Kidney (tissue), 14 donors: ENCODE data around the gene STK24. TPM values are rescaled to one million over a fixed set of nuclear protein-coding genes. Genes with fewer than 3 reads are reported as not detected.

Source experiments
- DNase-seq, 5 donors: peaks; one replicate each; pipeline ENCODE4 v3.0.0-alpha.2; 2013 to 2020
- FAIRE-seq: peaks from 2 replicates; lab custom pipeline; 2012; peaks lifted over from hg19 to GRCh38; lab: Jason Lieb, UNC
- H3K27ac ChIP-seq, 2 donors: one replicate each; pipeline ENCODE4 v1.7.0; 2013; ENCODE audit warnings: low read depth in 2 of 2, low read length in 2 of 2, inconsistent platforms in 1 of 2
- H3K27me3 ChIP-seq: one replicate; pipeline ENCODE4 v1.7.1; 2013; ENCODE audit warnings: low read length, inconsistent platforms; ENCODE audit not compliant: control insufficient read depth, insufficient read depth
- H3K36me3 ChIP-seq, 3 donors: one replicate each; pipeline versions ENCODE4 v1.7.0 to v1.7.1; 2013; ENCODE audit warnings: low read length in 3 of 3, control low read depth in 1 of 3, inconsistent platforms in 1 of 3; ENCODE audit not compliant: insufficient read depth in 3 of 3, control insufficient read depth in 2 of 3
- H3K4me1 ChIP-seq, 3 donors: one replicate each; pipeline versions ENCODE4 v1.7.0 to v1.7.1; 2013; ENCODE audit warnings: low read length in 3 of 3, inconsistent platforms in 1 of 3, low read depth in 1 of 3; ENCODE audit not compliant: control insufficient read depth in 2 of 3, insufficient read depth in 2 of 3
- H3K4me3 ChIP-seq, 3 donors: one replicate each; pipeline versions ENCODE4 v1.7.0 to v1.8.1; 2013; ENCODE audit warnings: low read length in 3 of 3, control low read depth in 1 of 3, inconsistent platforms in 1 of 3
- H3K9ac ChIP-seq, 3 donors: one replicate each; pipeline versions ENCODE4 v1.7.0 to v1.7.1; 2013; ENCODE audit warnings: low read length in 3 of 3, control low read depth in 1 of 3, inconsistent platforms in 1 of 3
- H3K9me3 ChIP-seq, 3 donors: one replicate each; pipeline versions ENCODE4 v1.7.0 to v1.7.1; 2013; ENCODE audit warnings: low read length in 3 of 3, control low read depth in 1 of 3, inconsistent platforms in 1 of 3; ENCODE audit not compliant: control insufficient read depth in 2 of 3, insufficient read depth in 1 of 3
- intact Hi-C: fragments of 100-400 bp; cut with DNase I; formaldehyde crosslinking; loops from one replicate; pipeline ENCODE4 v1.11.1; 2022
- polyA plus RNA-seq: library from polyadenylated mRNA; stranded (reverse); fragments of 350-450 nt; fragmentation: Illumina TruSeq; extraction: RNeasy Lipid Tissue Mini Kit (QIAGEN cat#74804); gene quantifications from one replicate; pipeline ENCODE4 v1.2.3, GENCODE V29; 2014; ENCODE audit warnings: low read depth, low replicate concordance; ENCODE audit not compliant: insufficient read depth
- total RNA-seq: library from RNA; stranded (reverse); fragmentation: NEBNext Ultra II Directional; extraction: Animal tissue kit (Norgen Biotek cat#: 25700); gene quantifications from one replicate; pipeline ENCODE4 v1.2.1, GENCODE V29; 2021
- TF ChIP-seq, protein P1 (sequence below): IDR thresholded peaks from 3 replicates; pipeline ENCODE4 v1.5.1; 2012; ENCODE audit warnings: mild to moderate bottlenecking, moderate library complexity, borderline replicate concordance; ENCODE audit not compliant: insufficient read depth; ENCODE audit errors: extremely low read depth
- donor health status: control.
- donor health status: control.
- donor health status: control.
- donor health status: control.
- donor health status: control.
- donor health status: DM: yes; HTN: yes; CAD: no.
- donor health status: Normal renal cell carcinoma (clear cell type).

The STK24 gene
- total and polyA plus RNA-seq, 2 donors from 2014 or later = 56.7 to 122 TPM

DNA sequence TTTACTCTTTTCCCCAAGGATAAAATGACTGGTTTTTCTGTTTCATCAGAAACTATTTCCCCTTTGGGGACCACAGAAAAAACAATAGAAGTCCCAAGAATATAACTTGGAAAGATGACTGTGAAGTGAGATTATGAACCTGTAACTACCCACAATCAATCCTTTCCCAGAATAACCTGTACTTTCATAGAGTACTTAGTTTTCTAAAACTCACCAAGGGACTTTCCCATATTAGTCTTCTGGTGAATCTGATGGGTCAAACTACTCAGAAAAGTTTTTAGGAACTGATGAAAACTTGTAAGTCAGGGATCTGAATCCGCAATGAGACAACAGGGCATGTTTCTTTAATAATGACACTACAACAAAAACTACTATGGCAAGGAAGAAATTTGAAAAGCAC is 62.6 kb downstream of the STK24 start:
- intact Hi-C loops = no loop called here
- peaks cover 0 to 22% (median 20%) of the 10 kb centered on the region in 3 donors for H3K4me1 ChIP-seq
- TF ChIP-seq, protein P1, sequence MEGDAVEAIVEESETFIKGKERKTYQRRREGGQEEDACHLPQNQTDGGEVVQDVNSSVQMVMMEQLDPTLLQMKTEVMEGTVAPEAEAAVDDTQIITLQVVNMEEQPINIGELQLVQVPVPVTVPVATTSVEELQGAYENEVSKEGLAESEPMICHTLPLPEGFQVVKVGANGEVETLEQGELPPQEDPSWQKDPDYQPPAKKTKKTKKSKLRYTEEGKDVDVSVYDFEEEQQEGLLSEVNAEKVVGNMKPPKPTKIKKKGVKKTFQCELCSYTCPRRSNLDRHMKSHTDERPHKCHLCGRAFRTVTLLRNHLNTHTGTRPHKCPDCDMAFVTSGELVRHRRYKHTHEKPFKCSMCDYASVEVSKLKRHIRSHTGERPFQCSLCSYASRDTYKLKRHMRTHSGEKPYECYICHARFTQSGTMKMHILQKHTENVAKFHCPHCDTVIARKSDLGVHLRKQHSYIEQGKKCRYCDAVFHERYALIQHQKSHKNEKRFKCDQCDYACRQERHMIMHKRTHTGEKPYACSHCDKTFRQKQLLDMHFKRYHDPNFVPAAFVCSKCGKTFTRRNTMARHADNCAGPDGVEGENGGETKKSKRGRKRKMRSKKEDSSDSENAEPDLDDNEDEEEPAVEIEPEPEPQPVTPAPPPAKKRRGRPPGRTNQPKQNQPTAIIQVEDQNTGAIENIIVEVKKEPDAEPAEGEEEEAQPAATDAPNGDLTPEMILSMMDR = no peak
- DNase-seq (no peak), FAIRE-seq (no peak)
- H3K27ac ChIP-seq = no peak overlapping the region
- H3K27me3 ChIP-seq = no peaks in the 10 kb centered on the region
- H3K36me3 ChIP-seq = peaks cover 0 to 4% (median 0%) of the 10 kb centered on the region in 3 donors
- H3K4me3 ChIP-seq = no peak overlapping the region
- no peaks in the 10 kb centered on the region for H3K9me3 ChIP-seq
- H3K9ac ChIP-seq = no peak overlapping the region

DNA sequence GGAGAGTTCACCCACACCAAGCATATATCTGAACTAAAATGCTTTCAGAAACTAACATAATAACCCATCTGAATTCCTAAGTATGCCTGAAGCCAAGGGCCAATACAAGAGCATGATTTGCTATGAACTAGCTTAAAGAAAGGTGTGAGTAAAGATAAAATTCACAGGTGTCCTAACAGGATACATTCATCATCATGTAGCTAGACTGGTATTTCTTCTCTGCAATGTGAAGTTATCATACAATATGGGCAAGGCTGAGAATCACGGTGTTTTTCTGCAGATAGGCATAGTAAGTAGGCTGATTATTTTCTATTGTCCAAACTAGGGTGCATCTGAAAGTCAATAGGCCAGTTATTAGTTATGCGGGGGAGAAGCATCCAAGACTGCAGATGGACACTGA is 63.1 kb downstream of the STK24 start:
- Histone ChIP-seq H3K27ac (no peak overlapping the region), H3K9ac (no peak overlapping the region), H3K27me3 (no peaks in the 10 kb centered on the region), H3K36me3 (peaks cover 0 to 4% (median 0%) of the 10 kb centered on the region in 3 donors), H3K4me3 (no peak overlapping the region), H3K4me1 (peaks cover 0 to 23% (median 20%) of the 10 kb centered on the region in 3 donors), H3K9me3 (no peaks in the 10 kb centered on the region)
- no peak for DNase-seq
- intact Hi-C loops = no loop called here
- TF ChIP-seq, protein P1 = no peak
- FAIRE-seq = no peak

DNA sequence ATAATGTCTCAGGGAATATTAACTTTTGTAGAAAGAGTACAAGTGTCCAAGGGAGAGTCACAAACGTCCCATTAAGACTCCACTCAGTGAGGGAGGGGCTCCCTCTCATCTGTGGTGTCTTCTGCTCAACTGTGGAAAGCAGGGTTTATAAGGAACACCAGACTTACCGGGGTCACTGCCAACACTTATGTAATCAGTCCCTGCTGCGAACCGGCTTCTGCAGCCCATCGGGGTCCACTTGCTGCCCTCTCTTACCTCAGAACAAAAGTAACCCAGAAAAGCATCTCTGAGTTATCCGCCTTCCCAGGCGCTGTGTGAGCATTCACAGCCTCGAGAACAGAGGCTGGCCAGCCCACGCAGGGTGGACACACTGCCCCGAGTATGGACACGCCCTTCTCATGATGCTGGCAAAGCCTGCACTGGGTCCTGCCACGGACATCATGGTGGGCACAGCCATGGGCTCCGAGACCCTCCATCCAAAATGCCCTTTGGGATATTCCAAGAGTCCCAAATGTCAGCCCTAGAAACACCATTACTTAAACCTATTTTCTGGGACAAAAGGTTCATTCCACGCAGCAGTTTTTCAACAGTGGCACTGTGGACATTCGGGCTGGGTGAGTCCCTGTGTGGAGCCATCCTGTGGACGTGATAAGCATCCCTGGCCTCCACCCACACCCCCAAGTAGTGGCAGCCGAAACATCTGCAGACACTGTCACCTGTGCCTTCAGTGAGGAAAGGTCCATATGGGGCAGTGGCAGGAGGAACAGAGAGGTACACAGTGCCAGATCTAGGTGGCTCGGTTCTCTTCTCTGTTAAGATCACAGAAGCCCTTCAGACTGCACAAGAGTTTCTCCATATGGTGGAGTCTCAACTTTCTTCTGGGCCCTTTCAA is 63.9 kb downstream of the STK24 start:
- H3K4me3 ChIP-seq = no peak overlapping the region
- TF ChIP-seq, protein P1 = no peak
- H3K27me3 ChIP-seq = no peaks in the 10 kb centered on the region
- peaks cover 0 to 3% (median 0%) of the 10 kb centered on the region in 3 donors for H3K36me3 ChIP-seq
- H3K4me1 ChIP-seq = peaks cover 5 to 29% (median 24%) of the 10 kb centered on the region in 3 donors
- H3K9me3 ChIP-seq = no peaks in the 10 kb centered on the region
- H3K9ac ChIP-seq = no peak overlapping the region
- no peak overlapping the region for H3K27ac ChIP-seq
- DNase-seq (no peak), FAIRE-seq (no peak)
- intact Hi-C loops = no loop called here
